NCI-H2171 treated with DMSO at 0.1 percent for 48 hours (cell line): ENCODE results near the gene TSPEAR.
"Not testable (repeated sequence)": the region's sequence is repeated elsewhere in the genome, so short reads cannot be mapped to it uniquely, and the experiment has no call there.

Experiments
- DNase-seq: peaks from one replicate; lab custom pipeline; 2025; lab: John Stamatoyannopoulos, UW

Gene TSPEAR

GRCh38 chr21:44585892-44586291 is 125.5 kb downstream of the TSPEAR start:
- no peak for DNase-seq

GRCh38 chr21:44583800-44584147 is 127.6 kb downstream of the TSPEAR start:
- no peak for DNase-seq

- no peak for DNase-seq
Measured at GRCh38 chr21:44583089-44583799, 128.1 kb downstream of the TSPEAR start.

- DNase-seq: no peak
Measured at GRCh38 chr21:44582055-44582454, 129.3 kb downstream of the TSPEAR start.

GRCh38 chr21:44581158-44581557 is 130.2 kb downstream of the TSPEAR start:
- DNase-seq: no peak

GRCh38 chr21:44580231-44580821 is 131.0 kb downstream of the TSPEAR start, which contains the start of gene KRTAP10-5:
KRTAP10-5 (minus strand) TSS chr21:44580604; CDS start chr21:44580578, 26 bp downstream.
- DNase-seq: peak; percentile 46

- DNase-seq: no peak
Measured at GRCh38 chr21:44579833-44580144, 131.6 kb downstream of the TSPEAR start.

- DNase-seq: no peak
Measured at GRCh38 chr21:44579056-44579832, 132.1 kb downstream of the TSPEAR start.

- DNase-seq: no peak
Measured at GRCh38 chr21:44578371-44579055, 132.9 kb downstream of the TSPEAR start.

- DNase-seq: no peak
Measured at GRCh38 chr21:44576025-44576420, 135.3 kb downstream of the TSPEAR start.

GRCh38 chr21:44575307-44576024 is 135.9 kb downstream of the TSPEAR start:
- no peak for DNase-seq

- DNase-seq: no peak
Measured at GRCh38 chr21:44574457-44575306, 136.7 kb downstream of the TSPEAR start.

GRCh38 chr21:44573630-44574456 is 137.5 kb downstream of the TSPEAR start, which contains the start of gene KRTAP10-4:
KRTAP10-4 (plus strand) TSS chr21:44573729; CDS start chr21:44573759, 30 bp downstream.
- DNase-seq: not testable (repeated sequence)

GRCh38 chr21:44572959-44573583 is 138.3 kb downstream of the TSPEAR start:
- no peak for DNase-seq

GRCh38 chr21:44571844-44572782 is 139.3 kb downstream of the TSPEAR start:
- DNase-seq: no peak

- DNase-seq: no peak
Measured at GRCh38 chr21:44571296-44571695, 140.1 kb downstream of the TSPEAR start.

- no peak for DNase-seq
Measured at GRCh38 chr21:44569861-44570517, 141.4 kb downstream of the TSPEAR start.
